Measurements from ENCODE around the gene SNAI1. TPM values are rescaled to one million over a fixed set of nuclear protein-coding genes. Genes with fewer than 3 reads are reported as not detected.

The SNAI1 gene
- total RNA-seq, 1 experiment from 2014 or later, result 5.4 TPM

- H3K27ac ChIP-seq (ENCODE audit: low read length), result no peak overlapping the region
- ChIA-PET POLR2A (ENCODE audit: unreplicated experiment) (no interaction called here), CTCF (interaction anchor here (0.7 kb wide), 1 partner anchor 56 kb away, joined by 5 read pairs; no protein-coding TSS in a partner anchor)
- peaks cover 68% of the 10 kb centered on the region for H3K79me2 ChIP-seq (ENCODE audit: low read length)
- H3K9me2 ChIP-seq (replicated peaks; ENCODE audit: low read length), result no peaks in the 10 kb centered on the region
- no peak for TF ChIP-seq EZH2 (IDR thresholded peaks at IDR 0.05; ENCODE audit: low read length, unreplicated experiment)
- TF ChIP-seq EZH2phosphoT487 (IDR thresholded peaks at IDR 0.05; ENCODE audit: borderline replicate concordance, low read length), result no peak
- no peak for TF ChIP-seq CTCF (conservative IDR thresholded peaks at IDR 0.05; ENCODE audit: low read depth, low read length)
- H3K36me3 ChIP-seq (ENCODE audit: low read depth, low read length), result peaks cover 56% of the 10 kb centered on the region
- ATAC-seq (no peak), DNase-seq (no peak)
- no peak overlapping the region for H3K4me3 ChIP-seq (ENCODE audit: low read length)
- no TSS peak for BruUV-seq (replicated peaks)
- no peaks in the 10 kb centered on the region for H3K9me3 ChIP-seq (ENCODE audit: low read length)
- H3K27me3 ChIP-seq (ENCODE audit: low read length), result no peaks in the 10 kb centered on the region
- H3K9ac ChIP-seq (ENCODE audit: low read length), result no peak overlapping the region
- H3K4me2 ChIP-seq (ENCODE audit: low read length), result no peak overlapping the region
- intact Hi-C loops (cut with micrococcal nuclease), result no loop called here
- no peak overlapping the region for H2AFZ ChIP-seq (ENCODE audit: low read length)
- H3F3A ChIP-seq (ENCODE audit: low read length, unreplicated experiment), result no peaks in the 10 kb centered on the region
- peaks cover 9% of the 10 kb centered on the region for H4K20me1 ChIP-seq (ENCODE audit: low read length)
- H3K4me1 ChIP-seq (ENCODE audit: insufficient read depth, low read length), result peaks cover 12% of the 10 kb centered on the region
Observed at GRCh38 chr20:49942942-49943341, 39.8 kb upstream of the SNAI1 start.

GRCh38 chr20:49945306-49945700 lies 37.5 kb upstream of the SNAI1 start:
- Histone ChIP-seq H3K9ac (ENCODE audit: low read length) (no peak overlapping the region), H3K4me1 (ENCODE audit: insufficient read depth, low read length) (peaks cover 18% of the 10 kb centered on the region), H3K27ac (ENCODE audit: low read length) (no peak overlapping the region), H3K79me2 (ENCODE audit: low read length) (peaks cover 44% of the 10 kb centered on the region), H3K4me3 (ENCODE audit: low read length) (no peak overlapping the region), H3K27me3 (ENCODE audit: low read length) (no peaks in the 10 kb centered on the region), H3K9me3 (ENCODE audit: low read length) (no peaks in the 10 kb centered on the region), H3F3A (ENCODE audit: low read length, unreplicated experiment) (no peaks in the 10 kb centered on the region), H3K36me3 (ENCODE audit: low read depth, low read length) (peaks cover 56% of the 10 kb centered on the region), H2AFZ (ENCODE audit: low read length) (no peak overlapping the region), H3K4me2 (ENCODE audit: low read length) (no peak overlapping the region), H3K9me2 (replicated peaks; ENCODE audit: low read length) (no peaks in the 10 kb centered on the region), H4K20me1 (ENCODE audit: low read length) (no peaks in the 10 kb centered on the region)
- CTCF ChIA-PET, result no interaction called here
- intact Hi-C loops (cut with micrococcal nuclease), result no loop called here
- ATAC-seq (no peak), DNase-seq (no peak)
- no peak for TF ChIP-seq EZH2phosphoT487 (IDR thresholded peaks at IDR 0.05; ENCODE audit: borderline replicate concordance, low read length)
- no peak for TF ChIP-seq EZH2 (IDR thresholded peaks at IDR 0.05; ENCODE audit: low read length, unreplicated experiment)
- POLR2A ChIA-PET (ENCODE audit: unreplicated experiment), result interaction anchor here (0.6 kb wide), 1 partner anchor 35 kb away, joined by 3 read pairs; no protein-coding TSS in a partner anchor
- BruUV-seq (replicated peaks), result no TSS peak

- Histone ChIP-seq H3K9ac (ENCODE audit: low read length) (no peak overlapping the region), H3K9me2 (replicated peaks; ENCODE audit: low read length) (no peaks in the 10 kb centered on the region), H3F3A (ENCODE audit: low read length, unreplicated experiment) (peaks cover 2% of the 10 kb centered on the region), H3K9me3 (ENCODE audit: low read length) (no peaks in the 10 kb centered on the region), H3K4me2 (ENCODE audit: low read length) (no peak overlapping the region), H3K4me3 (ENCODE audit: low read length) (no peak overlapping the region), H3K4me1 (ENCODE audit: insufficient read depth, low read length) (peaks cover 24% of the 10 kb centered on the region), H4K20me1 (ENCODE audit: low read length) (no peaks in the 10 kb centered on the region), H3K27me3 (ENCODE audit: low read length) (no peaks in the 10 kb centered on the region), H2AFZ (ENCODE audit: low read length) (no peak overlapping the region), H3K36me3 (ENCODE audit: low read depth, low read length) (peaks cover 60% of the 10 kb centered on the region), H3K79me2 (ENCODE audit: low read length) (peaks cover 38% of the 10 kb centered on the region), H3K27ac (ENCODE audit: low read length) (no peak overlapping the region)
- DNase-seq (no peak), ATAC-seq (no peak)
- BruUV-seq (replicated peaks), result no TSS peak
- TF ChIP-seq CTCF (conservative IDR thresholded peaks at IDR 0.05; ENCODE audit: low read depth, low read length), result no peak
- TF ChIP-seq EZH2 (IDR thresholded peaks at IDR 0.05; ENCODE audit: low read length, unreplicated experiment), result no peak
- no peak for TF ChIP-seq EZH2phosphoT487 (IDR thresholded peaks at IDR 0.05; ENCODE audit: borderline replicate concordance, low read length)
- ChIA-PET POLR2A (ENCODE audit: unreplicated experiment) (interaction anchor here (0.6 kb wide), 1 partner anchor 35 kb away, joined by 3 read pairs; no protein-coding TSS in a partner anchor), CTCF (no interaction called here)
- intact Hi-C loops (cut with micrococcal nuclease), result no loop called here
Observed at GRCh38 chr20:49945701-49946477, 36.9 kb upstream of the SNAI1 start.
